HG03432 (cell line): ENCODE measurements around the gene ALDH1A3.

Experiments
- ATAC-seq: cut with Tn5 transposase; IDR thresholded peaks from one replicate; pipeline ENCODE4 v1.9.1; 2021; ENCODE audit warnings: mild to moderate bottlenecking, moderate library complexity; ENCODE audit not compliant: unreplicated experiment

The ALDH1A3 gene

DNA sequence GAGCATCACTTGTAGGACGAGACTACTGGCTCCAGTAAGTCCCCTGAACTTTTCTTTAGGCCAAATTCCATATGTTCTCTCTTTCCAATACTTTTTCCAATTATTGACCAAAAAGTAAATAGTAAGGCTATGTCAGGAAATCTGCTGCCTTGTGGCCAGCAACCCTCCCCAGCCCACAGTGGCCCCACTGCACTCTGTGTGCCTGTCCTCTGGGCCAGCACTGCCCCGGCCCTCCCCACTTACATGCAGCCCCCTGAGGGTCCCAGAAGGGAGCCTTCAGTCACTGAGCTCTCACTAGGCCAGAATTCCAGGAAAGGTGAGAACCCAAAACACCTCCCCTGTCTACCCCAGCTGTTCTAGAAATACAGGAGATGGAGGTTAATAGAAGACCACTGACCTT, 21.3 kb upstream of the ALDH1A3 start:
- no peak for ATAC-seq

DNA sequence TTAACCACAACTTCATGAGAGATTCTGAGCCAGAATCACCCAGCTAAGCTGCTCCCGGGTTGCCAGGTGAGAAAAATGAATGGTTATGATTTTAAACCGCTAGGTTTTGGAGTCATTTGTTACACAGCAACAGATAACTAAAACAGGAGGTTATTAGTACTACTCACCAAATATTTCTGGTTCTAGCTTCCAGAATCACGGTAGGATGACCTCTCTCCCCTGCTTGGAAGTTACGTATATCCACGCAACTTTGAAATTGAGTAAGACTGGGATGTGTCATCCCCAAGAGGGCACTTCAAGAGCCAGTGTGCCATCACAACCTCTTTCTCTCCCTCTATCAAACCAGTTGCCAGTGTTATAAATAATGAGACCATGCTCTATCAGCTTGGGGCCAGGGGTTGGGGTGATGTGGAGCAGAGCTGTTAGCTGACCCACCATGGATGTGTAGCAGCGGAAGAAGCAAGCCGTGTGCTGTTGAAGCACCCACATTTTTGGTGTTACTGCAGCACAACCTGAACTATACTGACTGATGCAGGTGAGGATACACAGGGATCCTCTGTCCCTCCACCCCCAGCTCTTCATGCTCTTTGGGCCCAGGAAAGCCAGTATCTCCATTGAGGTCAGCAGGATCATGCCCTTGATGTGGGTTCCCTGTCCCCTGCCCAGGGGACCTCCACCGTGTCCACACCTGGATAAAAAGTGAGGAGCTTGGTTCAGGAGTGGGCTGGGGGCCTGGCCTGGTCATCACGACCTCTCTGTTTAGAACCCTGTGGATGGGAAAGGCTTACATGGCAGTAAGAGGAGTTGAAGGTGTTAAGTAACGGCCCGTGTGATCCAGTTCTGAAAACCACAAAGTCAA, 19.4 kb upstream of the ALDH1A3 start:
- no peak for ATAC-seq

DNA sequence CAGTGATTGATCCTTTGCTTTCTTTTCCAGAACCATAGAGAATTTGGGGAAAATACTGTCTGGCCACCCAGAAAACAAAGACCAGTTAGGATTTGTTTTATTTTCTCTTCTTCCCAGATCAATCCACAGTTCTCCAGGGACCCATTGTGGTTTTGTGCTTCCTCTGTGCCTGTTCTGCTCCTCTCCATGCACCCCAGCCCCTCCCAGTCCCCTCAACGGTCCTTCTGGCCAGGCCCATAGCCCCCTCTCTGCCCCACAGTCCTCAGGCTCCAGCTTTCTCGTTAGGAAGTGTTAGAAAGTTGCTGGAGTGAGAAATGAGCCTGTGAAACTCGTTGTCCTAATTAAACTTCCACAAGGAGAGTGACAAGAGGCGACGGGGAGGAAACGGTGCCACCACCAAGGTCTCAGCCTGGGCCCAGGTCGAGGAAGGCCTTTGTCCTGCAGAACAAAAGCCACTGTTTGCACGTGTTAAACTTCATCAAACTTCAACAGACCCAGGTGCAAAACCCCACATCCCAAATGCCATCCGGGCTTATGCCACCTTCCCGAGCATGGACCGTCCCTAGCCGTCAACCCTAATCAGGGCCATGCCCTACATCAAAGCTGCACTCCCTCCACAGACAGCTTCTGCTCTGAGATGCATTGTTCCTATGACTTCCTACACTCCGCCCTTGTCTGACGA, 18.7 kb upstream of the ALDH1A3 start:
- ATAC-seq = no peak

DNA sequence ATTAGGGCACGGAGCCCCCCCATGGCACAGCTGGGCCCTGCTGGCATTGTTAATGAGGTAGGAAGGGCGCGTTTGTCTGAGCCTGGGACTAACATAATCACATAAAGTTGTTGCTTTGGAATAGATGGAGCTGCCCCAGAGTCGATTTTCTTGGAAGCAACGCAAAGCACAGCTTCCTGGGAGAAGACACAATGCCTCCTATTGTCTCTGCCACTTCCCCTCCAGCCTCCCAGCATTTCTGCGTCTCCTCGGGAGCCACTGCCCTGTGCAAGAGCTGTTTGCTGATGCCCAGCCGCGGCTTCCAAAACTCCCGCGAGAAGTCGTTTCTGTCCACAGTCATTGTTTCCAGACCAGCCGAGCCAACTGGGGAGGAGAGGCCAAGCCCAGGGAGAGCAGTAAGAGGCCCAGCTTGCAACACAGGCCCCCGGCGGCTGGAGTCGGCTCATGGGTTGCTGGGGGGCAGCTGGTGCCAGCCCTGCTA, 18.1 kb upstream of the ALDH1A3 start:
- ATAC-seq = no peak

DNA sequence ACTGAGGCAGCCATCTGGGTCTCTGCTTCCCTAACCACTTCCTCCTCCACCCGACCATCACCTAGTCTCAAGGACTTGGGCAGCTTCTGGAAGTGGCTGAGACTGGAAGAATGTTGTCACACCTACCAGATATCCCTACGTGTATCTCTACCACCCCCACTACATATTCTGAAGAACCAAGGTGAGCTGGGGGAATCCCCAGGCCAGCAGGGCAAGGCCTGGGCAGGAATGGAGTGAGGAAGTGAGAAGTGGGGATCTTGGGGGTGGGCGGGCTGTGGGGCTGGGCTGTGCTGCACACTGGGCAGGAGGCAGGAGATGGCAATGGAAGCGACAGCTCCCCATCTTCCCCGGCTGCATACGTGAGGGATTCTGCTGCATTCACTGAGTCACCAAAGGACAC, 17.5 kb upstream of the ALDH1A3 start:
- ATAC-seq = no peak

DNA sequence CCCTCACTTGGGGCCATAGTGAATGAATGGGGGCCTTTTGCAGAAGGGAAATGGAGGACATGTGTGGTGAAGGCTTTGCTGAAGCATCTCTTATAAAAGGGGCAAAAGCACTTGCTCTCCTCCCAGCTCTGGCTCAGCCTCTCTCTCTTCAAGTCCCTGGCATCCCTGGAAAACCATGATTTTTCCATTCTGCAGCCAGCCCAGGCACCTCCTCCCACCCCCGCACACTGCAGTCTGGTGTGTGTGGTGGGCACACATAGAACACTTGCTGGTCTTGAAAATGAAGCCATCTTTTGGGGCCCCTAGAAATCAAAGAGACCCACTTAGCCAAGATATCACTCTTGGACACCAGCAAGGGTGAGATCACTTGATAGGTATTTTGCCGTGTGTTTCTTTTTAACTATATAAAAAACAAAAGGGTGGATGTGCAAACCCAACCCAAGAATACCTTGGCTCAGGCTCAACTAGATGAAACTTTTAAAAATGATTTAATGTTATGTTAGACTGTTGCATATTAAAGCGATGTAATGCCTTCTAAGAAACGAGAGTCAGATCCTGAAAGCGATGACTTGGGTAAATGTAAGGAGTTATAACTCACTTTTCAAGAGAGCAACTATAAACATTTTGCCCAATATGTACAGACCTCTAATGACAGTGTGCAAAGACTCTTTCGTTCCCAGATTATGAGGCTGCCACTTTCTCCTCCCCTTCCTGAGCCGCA, 16.4 kb upstream of the ALDH1A3 start:
- ATAC-seq = no peak

DNA sequence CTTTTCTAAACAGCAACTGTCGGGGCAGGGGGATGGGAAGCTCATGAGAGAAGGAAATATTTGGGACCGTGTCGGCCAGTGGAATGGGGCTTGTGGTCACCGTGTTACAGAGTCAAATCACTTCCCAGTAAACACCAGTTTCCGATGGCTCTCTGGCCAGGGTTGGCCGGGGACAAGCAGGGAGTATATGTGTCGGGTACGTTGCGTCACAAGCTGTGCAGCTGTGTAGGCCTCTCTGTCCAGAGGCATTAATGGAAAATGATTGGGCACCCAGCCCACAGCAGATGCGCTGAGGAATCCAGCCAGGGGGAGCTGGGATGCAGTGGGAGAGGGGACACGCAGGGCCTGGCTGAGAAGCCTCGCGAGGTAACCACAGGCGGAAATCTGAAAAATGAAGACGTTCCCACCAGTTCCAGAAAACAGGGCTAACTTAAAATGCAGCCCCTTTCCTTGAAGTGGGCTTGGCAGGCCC, 15.8 kb upstream of the ALDH1A3 start:
- no peak for ATAC-seq

DNA sequence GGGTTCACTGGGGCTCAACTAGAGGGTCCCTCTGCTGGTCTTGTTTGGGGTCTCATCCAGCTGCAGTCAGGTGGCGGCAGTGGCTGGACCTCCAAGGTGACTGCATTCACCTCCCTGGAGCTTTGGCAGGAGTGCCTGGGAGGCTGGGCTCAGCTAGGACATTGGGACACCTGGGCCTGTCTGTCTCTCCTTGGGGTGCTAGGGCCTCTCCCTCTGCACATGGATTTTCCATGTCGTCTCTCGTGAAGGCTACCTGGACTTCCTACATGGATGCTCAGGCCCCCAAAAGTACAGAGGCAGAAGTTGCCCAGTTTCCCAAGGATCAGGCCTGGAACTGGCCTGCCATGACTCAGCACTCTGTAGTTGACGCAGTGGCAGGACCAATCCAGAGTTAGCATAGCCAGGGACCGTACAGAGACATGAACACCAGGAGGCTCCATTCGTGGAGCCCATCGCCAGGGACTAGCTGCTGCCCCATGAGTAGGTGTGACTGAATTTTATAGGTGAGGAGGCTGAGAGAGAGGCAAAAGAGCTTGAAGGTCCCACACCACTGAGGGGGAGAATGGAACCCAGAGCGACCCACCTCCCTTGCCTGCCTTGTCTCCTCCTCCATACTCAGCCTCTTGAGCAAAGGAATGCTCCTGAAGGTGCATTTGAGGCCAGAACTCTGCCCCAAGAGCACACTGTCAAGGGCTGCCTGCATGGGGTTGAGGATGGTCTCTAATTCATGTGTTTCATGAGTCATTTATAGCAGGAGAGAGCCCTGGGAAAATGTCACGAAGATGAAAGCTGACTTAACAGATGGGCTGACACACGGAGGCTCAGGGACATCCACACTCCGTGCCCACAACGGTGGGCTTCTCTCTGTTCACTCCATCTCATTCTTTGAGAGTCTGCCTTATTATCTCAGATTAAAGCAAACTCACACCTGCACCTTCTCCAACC, 13.0 kb upstream of the ALDH1A3 start:
- no peak for ATAC-seq

DNA sequence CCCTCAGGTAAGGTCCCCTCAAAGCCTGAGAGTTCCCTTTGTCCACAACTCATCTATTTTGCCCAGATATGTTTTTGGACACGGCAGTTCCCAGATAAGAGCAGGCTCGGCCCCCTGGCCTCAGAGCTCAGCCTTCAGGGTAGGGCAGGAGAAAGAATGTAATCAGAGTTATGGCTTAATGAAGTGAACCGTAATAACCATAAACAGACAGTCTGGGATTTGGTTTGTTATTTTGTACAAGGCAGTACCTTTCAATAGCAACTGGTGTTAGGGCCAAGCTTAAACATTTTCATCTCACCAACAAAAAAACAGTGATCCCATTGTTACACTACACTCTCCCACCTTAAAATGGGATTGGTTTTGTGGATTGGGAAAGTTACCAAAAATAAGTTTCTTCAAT, 12.2 kb upstream of the ALDH1A3 start:
- ATAC-seq = no peak

DNA sequence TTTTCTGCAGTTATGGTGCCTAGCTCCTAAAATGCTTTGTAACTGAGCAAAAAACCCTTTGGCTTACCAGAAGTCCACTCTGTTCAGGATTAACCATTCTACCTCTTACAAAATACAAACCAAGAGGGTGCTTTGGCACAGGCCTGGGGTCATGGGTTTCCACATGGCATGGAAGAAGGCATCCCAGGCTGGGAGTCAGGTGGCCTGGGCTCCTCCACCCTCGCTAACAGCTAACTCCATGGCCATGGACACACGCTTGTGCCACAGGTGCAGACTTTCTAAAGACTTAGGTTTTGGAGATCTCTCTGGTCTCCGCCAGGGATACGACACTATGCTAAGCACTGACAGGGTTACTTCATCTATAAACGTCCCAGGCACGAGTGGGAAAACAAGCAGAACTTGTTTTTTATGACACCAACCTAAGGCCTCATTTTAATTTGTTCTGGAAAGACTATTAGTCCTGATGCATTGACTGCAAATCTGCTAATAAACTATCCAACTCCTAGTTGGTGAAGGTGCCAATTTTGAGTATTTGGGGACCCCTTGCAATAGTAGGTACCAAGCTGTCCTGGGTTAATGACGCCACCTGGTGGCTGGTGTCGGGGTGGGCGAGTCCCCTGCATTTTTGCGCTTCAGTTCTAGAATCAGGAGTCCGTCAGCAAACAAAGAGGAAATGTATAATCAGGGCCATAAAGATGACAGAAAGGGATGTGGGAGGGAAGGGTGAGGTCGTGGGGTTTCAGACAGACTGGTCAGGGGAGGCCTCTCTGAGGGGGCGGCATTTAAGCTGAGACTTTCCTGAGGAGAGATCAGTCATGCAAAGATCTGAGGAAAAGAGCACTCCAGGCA, 10.3 kb upstream of the ALDH1A3 start:
- no peak for ATAC-seq

DNA sequence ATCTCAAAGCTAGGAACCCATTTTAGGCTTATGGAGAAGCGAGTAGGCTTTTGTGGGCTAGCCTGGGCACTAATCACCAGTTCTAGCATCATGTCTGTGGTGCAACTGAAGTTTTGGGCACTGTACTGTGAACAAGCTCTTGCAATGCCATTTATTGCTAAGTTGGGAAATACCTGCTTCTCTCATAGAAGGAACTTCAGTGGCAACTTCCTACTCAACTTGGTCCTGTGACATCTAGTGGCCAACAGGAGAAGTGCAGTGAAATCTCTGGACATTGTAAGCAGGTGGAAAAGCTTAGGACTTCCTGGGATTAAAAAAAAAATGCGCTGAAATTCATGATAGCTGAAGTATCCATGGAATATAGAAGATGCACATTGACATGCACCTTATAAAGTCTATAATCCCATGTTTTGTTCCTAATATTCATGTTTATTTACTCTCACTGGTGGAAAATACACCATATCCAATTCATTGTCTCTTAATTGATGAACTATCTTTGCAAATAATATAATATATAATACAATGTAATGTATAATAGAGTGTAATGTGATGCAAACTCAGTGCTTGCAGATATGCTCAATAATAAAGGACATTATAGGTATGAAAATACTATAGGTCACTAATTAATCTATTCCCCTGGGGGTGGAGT, 6.5 kb upstream of the ALDH1A3 start:
- ATAC-seq = peak; percentile 70

DNA sequence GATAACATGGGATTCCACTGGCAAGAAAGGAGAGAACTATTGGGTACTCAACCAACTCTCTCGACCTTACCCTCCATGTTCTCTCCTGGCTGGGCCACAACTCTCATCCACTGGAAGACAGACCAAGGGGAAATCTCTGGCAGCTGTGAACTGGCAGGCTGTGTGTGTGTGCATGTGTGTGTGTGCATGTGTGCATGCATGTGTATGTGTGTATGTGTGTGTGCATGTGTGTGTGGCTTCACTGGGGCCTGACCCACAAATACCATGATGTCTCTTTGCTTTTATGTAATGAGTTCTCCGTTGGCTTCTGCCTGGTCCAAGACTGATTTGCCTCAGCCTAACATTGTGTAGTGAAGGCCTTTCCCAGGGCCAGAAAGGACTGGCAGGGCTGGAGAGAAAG, 4.1 kb upstream of the ALDH1A3 start:
- ATAC-seq = no peak

DNA sequence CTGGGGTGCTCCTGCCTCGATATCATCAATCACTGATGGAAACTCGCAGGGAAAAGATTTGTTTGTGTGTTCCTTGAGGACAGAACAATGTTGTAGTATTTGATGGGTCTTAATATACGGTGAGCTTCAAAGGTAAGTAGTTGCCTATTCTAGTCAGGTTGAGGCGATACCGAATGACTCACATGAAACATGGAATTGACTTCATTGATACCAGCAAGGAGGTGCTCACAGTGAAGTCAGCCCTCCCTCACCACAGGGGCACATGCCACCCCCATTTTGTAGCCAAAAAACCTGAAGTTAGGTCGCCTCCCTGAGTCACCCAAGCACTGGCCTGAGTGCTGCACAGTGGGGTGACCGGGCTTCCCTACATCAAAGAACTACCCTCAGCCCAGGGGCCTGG, 3.7 kb upstream of the ALDH1A3 start:
- ATAC-seq = no peak

DNA sequence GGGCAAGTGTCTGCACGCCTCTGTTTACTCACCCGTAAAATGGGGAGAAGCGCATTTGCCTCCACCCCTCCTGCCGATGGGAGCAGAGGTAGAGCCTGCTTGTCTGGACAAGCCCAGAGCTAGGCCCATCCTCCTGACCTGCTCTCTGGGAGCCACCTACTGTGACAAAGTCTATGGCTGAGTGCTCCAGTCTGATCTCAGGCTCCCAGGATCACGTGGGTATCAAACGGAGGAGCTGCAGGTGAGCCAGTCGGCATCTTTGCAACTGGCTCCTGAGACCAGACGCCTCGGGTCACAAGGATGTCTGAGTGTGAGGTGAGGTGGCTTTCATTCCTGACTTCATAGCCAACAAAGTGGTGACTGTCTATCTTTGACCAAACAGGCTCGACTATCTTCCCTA, 2.1 kb upstream of the ALDH1A3 start:
- no peak for ATAC-seq

DNA sequence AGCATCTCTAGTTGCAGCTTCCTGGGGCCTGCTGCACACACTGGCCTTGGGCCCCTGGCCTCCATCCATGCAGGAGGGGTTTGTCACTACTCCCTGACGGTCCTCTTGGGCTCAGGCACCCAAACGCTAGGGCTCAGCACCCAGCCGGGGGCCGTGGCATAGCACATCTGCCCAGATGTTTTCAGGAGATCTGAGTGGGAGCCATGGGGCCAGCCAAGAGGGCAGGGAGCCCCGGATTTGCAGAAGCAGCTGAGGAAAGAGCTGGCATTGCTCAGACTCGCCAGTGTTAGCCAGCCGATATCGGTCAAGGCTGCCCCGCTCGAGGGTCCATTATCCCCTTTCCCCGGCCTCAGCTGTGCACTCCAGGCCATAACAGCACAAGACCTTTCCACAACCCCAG, 1.5 kb upstream of the ALDH1A3 start:
- no peak for ATAC-seq

DNA sequence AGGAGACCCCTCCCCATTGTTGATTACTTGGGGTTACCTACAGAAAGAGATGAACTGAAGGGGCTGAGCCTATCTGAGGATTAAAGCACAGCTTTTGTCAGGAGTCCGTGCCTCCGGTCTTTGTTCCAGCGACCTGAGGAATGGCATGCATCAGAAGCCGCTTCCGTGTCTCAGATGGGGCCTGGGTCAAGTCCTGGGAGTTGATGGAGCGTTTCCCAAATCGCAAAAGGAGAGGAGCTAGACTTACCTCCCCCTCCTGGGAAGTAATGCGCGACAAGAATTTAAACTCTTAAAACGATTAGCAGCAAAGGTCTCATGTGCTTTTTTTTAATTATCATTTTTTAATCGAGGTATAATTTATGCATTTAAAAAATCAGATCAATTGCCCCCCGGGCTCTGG, 983 bp upstream of the ALDH1A3 start:
- no peak for ATAC-seq

DNA sequence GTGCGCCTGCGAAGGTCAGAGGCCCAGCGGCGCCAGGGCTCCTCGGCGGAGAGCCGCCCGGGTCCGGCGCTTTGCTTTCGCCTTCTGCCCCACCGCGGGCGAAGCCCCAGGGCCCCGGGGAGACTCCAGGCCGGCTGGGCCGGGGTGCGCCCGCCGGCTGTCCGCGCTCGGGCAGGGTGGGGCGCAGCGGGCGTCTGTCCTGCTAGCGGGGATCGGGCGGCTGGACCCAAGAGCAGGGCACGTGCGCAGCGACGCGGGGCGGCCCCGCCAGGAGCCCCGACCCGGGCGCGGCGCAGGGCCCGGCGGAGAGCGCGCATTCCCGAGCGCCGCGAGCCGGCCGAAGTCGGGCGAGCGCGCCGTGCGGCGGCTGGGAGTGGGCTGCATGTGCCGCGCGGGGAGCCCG, 569 bp upstream of the ALDH1A3 start:
- ATAC-seq = peak; percentile 35

DNA sequence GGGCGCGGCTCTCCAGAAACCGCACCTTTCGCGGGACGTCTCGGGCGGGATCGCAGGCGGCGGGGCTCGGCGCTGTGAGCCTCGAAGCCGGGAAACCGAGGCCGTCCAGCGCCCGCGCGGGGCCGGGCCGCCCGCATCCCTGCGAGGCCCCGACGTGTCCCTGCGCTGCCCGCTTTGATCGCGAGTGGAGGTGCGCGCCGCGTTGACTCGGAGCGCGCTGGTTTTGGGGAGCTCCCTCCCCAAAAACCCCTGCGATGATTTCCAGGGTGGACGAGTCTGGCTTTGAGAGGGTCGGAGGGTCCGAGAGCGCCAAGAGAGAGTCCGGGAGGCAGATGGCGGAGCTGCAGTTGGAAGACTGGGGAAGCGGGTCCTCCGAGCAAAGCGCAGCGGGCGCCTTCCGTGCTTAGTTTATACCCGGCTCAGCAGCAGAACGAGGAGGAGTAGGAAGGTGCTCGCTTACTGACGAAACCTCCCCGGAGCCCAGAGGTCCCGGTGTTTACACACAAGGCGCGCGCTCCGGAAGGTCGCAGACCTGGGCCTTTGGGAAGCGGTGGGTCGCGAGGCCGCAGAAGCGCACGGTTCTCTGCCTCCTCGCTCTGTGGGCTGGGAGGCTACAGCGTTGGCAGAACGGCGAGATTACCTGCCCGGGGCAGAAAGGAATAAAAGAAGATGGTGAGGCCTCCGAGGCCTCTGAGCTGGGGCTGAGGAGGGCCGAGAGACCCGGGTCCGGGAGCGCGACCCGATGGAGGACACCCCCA, 687 bp downstream of the ALDH1A3 start:
- ATAC-seq = no peak
